ENCODE measurements around the gene ELMOD3.

GRCh38 chr2:85405201-85406059, 50.9 kb downstream of the ELMOD3 start:
- no peak for TF ChIP-seq CTCF (conservative IDR thresholded peaks at IDR 0.05)
- TF ChIP-seq ZFX (IDR thresholded peaks at IDR 0.05) = no peak
